ENCODE measurements around the gene TSGA10.

TSGA10 gene

DNA sequence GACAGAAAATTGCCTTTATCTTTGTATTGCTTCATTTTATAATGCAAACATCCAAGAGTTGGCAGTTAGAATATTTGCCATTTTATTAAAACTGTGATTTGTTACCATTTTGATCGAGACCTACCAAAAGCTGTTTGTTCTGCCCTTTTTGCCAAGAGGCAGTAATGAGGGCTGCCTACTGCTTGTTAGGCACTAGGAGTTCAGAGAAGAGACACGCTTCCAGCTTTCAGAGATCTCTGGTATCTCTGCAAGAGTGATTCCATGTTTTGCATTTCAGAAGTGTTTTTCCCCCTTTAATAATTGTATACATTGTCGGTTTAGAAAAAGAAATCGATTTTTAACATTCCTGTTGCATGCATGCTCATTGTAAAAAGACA lies 26.9 kb upstream of the TSGA10 start:
- H3K4me2 ChIP-seq (ENCODE audit: low read length): peak overlapping the region; percentile 87
- no peak overlapping the region for H3K27ac ChIP-seq (ENCODE audit: low read depth, low read length)
- no peak overlapping the region for H3K4ac ChIP-seq (ENCODE audit: low read depth, low read length)
- no peak overlapping the region for H2AK5ac ChIP-seq (ENCODE audit: low read length)
- peak; percentile 30 for DNase-seq
- peak overlapping the region; percentile 85 for H3K4me3 ChIP-seq (ENCODE audit: low read length)
- no peaks in the 10 kb centered on the region for H3K36me3 ChIP-seq (ENCODE audit: control insufficient read depth, insufficient read depth, low read length)
- peaks cover 28% of the 10 kb centered on the region for H3K79me2 ChIP-seq (ENCODE audit: control insufficient read depth, insufficient read depth, low read length)
- no peaks in the 10 kb centered on the region for H3K4me1 ChIP-seq (ENCODE audit: control insufficient read depth, low read depth, low read length)
- no peak overlapping the region for H2BK5ac ChIP-seq (ENCODE audit: low read length)
- H3K18ac ChIP-seq (ENCODE audit: low read length): no peak overlapping the region
- H4K5ac ChIP-seq (ENCODE audit: low read length): no peak overlapping the region
- peak overlapping the region; percentile 65 for H4K8ac ChIP-seq (ENCODE audit: low read depth, low read length)
- H2BK15ac ChIP-seq (replicated peaks; ENCODE audit: low read depth): no peak overlapping the region
- H3K56ac ChIP-seq (ENCODE audit: low read length): peak overlapping the region; percentile 91
- H3K23ac ChIP-seq (ENCODE audit: low read length): no peak overlapping the region
- WGBS (ENCODE audit: extremely low coverage, insufficient coverage, low lambda C conversion rate): no CpG with 5 or more reads among the region's 4 CpGs
- no peaks in the 10 kb centered on the region for H3K27me3 ChIP-seq (ENCODE audit: insufficient read depth, low read length, poor library complexity)
- peaks cover 9% of the 10 kb centered on the region for H3K79me1 ChIP-seq (ENCODE audit: low read length)
- no peak overlapping the region for H2BK120ac ChIP-seq (ENCODE audit: low read depth, low read length)
- H3K9ac ChIP-seq (ENCODE audit: low read length): peak overlapping the region; percentile 87

DNA sequence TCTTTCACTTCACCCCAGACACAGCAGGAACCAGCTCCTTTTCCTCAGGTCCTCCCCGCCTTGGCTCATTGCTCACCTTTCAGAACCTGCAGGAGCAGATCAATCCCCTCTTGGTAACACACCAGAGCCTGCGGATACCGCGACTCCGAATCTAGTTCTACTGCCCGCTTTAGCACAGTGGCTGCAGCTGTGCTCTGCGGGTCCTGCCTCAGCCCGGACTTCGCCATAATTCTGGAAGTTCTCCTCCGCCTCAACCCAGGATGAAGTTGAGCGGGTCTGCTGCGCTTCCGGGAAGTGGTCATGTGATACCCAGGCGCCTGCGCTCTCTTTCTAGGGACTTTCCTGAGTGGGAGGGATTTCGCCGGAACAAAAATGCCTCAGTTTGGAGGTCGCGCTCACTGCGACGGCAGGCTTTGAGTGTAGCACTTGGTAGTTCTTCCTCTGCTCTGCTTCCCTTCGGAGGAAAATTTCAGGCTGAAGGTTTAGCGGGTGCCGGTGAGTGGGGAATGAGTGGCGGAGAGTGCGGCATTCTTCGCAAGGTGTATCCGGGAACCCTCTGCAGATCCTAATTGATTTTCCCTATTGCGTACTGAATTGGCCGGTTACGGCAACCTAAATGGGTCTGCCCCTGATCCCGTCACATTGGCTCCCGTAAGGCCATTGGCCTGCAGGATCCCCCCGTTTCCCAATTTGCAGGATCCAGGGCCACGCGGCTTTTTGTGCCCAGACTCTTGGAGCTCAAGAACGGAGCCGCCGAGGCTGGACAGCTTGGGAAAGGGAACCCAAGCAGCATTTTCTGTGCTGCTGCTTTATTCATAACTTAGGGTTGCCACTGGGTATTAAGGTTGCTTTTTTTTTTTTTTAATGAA lies 26.2 kb upstream of the TSGA10 start, which contains the start of the genes MITD1 and MRPL30:
Gene MITD1 (minus strand): TSS at position 304 of the 869 bp plus-strand sequence. CDS start 77 bp downstream, at position 227.
Gene MRPL30 (plus strand): TSS at position 430 of the 869 bp plus-strand sequence. CDS start 5,020 bp downstream, outside the sequence.
- Histone ChIP-seq H3K9ac (ENCODE audit: low read length) (peak within 1 kb of the TSS; percentile 90), H3K79me2 (ENCODE audit: control insufficient read depth, insufficient read depth, low read length) (peaks cover 28% of the 10 kb centered on the region), H2BK15ac (replicated peaks; ENCODE audit: low read depth) (no peak within 1 kb of the TSS), H3K4ac (ENCODE audit: low read depth, low read length) (no peak within 1 kb of the TSS), H3K4me2 (ENCODE audit: low read length) (peak within 1 kb of the TSS; percentile 87), H3K27ac (ENCODE audit: low read depth, low read length) (peak within 1 kb of the TSS; percentile 38), H3K79me1 (ENCODE audit: low read length) (peaks cover 9% of the 10 kb centered on the region), H4K8ac (ENCODE audit: low read depth, low read length) (peak within 1 kb of the TSS; percentile 65), H2AK5ac (ENCODE audit: low read length) (no peak within 1 kb of the TSS), H3K4me3 (ENCODE audit: low read length) (peak within 1 kb of the TSS; percentile 85), H4K5ac (ENCODE audit: low read length) (no peak within 1 kb of the TSS), H3K36me3 (ENCODE audit: control insufficient read depth, insufficient read depth, low read length) (no peaks in the 10 kb centered on the region), H3K56ac (ENCODE audit: low read length) (peak within 1 kb of the TSS; percentile 93), H2BK5ac (ENCODE audit: low read length) (no peak within 1 kb of the TSS), H3K23ac (ENCODE audit: low read length) (no peak within 1 kb of the TSS), H3K4me1 (ENCODE audit: control insufficient read depth, low read depth, low read length) (no peaks in the 10 kb centered on the region), H3K18ac (ENCODE audit: low read length) (peak within 1 kb of the TSS; percentile 22), H2BK120ac (ENCODE audit: low read depth, low read length) (no peak within 1 kb of the TSS), H3K27me3 (ENCODE audit: insufficient read depth, low read length, poor library complexity) (no peaks in the 10 kb centered on the region)
- WGBS (ENCODE audit: extremely low coverage, insufficient coverage, low lambda C conversion rate): no CpG with 5 or more reads among the region's 39 CpGs
- DNase-seq: peak; percentile 98

DNA sequence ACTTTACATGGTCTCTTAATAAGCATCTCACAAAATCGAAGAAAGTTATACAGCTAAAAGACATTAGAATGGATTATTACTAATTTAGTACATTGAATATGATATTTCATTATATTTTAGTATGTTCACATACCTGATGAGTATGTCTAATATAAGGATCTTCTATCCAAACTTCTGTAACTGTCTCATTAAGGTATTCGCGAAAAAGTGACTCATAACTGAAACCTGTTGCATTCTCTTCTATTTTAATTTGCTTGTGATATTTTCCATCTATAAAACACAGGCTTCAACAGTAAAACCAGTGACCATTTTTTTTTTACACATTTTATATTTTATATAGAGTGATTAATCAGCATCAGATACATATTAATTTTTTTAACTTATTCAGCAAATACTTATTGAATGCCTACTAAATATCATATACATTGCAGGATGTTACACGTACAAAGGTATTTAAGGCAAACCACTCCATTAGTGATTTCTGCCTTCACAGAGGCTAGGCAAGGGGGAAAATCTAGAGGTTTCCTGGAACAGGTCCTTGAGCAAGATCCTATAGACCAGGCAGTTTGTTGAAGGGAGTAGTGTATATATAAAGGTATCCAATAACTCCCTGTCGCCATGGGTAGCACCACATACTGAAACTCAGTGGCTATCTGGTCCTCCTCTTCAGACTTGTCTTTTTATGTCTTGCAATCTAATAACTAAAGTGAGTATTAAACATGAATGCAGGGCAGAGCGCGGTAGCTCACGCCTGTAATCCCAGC lies 16.8 kb upstream of the TSGA10 start:
- H3K18ac ChIP-seq (ENCODE audit: low read length): no peak overlapping the region
- no peak overlapping the region for H3K56ac ChIP-seq (ENCODE audit: low read length)
- H4K8ac ChIP-seq (ENCODE audit: low read depth, low read length): no peak overlapping the region
- no peak overlapping the region for H2BK120ac ChIP-seq (ENCODE audit: low read depth, low read length)
- no peak overlapping the region for H4K5ac ChIP-seq (ENCODE audit: low read length)
- H3K27ac ChIP-seq (ENCODE audit: low read depth, low read length): no peak overlapping the region
- no peaks in the 10 kb centered on the region for H3K79me2 ChIP-seq (ENCODE audit: control insufficient read depth, insufficient read depth, low read length)
- DNase-seq: no peak
- no peak overlapping the region for H2AK5ac ChIP-seq (ENCODE audit: low read length)
- no peaks in the 10 kb centered on the region for H3K4me1 ChIP-seq (ENCODE audit: control insufficient read depth, low read depth, low read length)
- WGBS (ENCODE audit: extremely low coverage, insufficient coverage, low lambda C conversion rate): no CpG with 5 or more reads among the region's 8 CpGs
- no peak overlapping the region for H2BK15ac ChIP-seq (replicated peaks; ENCODE audit: low read depth)
- H3K79me1 ChIP-seq (ENCODE audit: low read length): no peaks in the 10 kb centered on the region
- no peak overlapping the region for H3K4me3 ChIP-seq (ENCODE audit: low read length)
- no peak overlapping the region for H3K9ac ChIP-seq (ENCODE audit: low read length)
- H2BK5ac ChIP-seq (ENCODE audit: low read length): no peak overlapping the region
- no peak overlapping the region for H3K4me2 ChIP-seq (ENCODE audit: low read length)
- H3K23ac ChIP-seq (ENCODE audit: low read length): no peak overlapping the region
- H3K36me3 ChIP-seq (ENCODE audit: control insufficient read depth, insufficient read depth, low read length): no peaks in the 10 kb centered on the region
- H3K27me3 ChIP-seq (ENCODE audit: insufficient read depth, low read length, poor library complexity): no peaks in the 10 kb centered on the region
- H3K4ac ChIP-seq (ENCODE audit: low read depth, low read length): no peak overlapping the region

DNA sequence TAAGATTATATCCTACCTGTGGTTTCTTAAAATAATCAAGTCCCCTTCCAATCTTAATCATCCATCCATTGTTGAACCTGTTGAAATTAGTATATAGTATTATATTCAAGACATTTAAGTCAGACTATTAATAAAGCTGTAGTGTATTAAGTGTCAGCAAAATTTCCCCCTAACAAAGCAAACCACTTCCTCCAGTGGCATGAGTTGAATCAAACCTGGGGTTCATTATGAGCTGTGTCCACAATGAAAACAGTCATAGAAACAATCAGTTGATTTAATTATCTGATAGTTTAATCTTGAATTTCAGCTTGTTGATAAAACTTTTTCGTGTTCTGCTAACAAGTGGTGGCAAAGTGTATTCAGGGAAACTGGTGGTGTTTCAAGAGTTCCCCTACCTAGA lies 14.8 kb upstream of the TSGA10 start:
- no peaks in the 10 kb centered on the region for H3K79me2 ChIP-seq (ENCODE audit: control insufficient read depth, insufficient read depth, low read length)
- no peaks in the 10 kb centered on the region for H3K36me3 ChIP-seq (ENCODE audit: control insufficient read depth, insufficient read depth, low read length)
- WGBS (ENCODE audit: extremely low coverage, insufficient coverage, low lambda C conversion rate): no CpG with 5 or more reads among the region's 1 CpG
- no peak overlapping the region for H3K4ac ChIP-seq (ENCODE audit: low read depth, low read length)
- no peak overlapping the region for H3K56ac ChIP-seq (ENCODE audit: low read length)
- no peak overlapping the region for H2BK15ac ChIP-seq (replicated peaks; ENCODE audit: low read depth)
- H2BK120ac ChIP-seq (ENCODE audit: low read depth, low read length): no peak overlapping the region
- H3K18ac ChIP-seq (ENCODE audit: low read length): no peak overlapping the region
- no peak overlapping the region for H2BK5ac ChIP-seq (ENCODE audit: low read length)
- H3K23ac ChIP-seq (ENCODE audit: low read length): no peak overlapping the region
- no peak overlapping the region for H2AK5ac ChIP-seq (ENCODE audit: low read length)
- no peaks in the 10 kb centered on the region for H3K4me1 ChIP-seq (ENCODE audit: control insufficient read depth, low read depth, low read length)
- H3K27me3 ChIP-seq (ENCODE audit: insufficient read depth, low read length, poor library complexity): no peaks in the 10 kb centered on the region
- H3K4me2 ChIP-seq (ENCODE audit: low read length): no peak overlapping the region
- DNase-seq: no peak
- no peak overlapping the region for H3K4me3 ChIP-seq (ENCODE audit: low read length)
- H3K9ac ChIP-seq (ENCODE audit: low read length): no peak overlapping the region
- no peak overlapping the region for H4K5ac ChIP-seq (ENCODE audit: low read length)
- H4K8ac ChIP-seq (ENCODE audit: low read depth, low read length): no peak overlapping the region
- no peaks in the 10 kb centered on the region for H3K79me1 ChIP-seq (ENCODE audit: low read length)
- no peak overlapping the region for H3K27ac ChIP-seq (ENCODE audit: low read depth, low read length)

- Histone ChIP-seq H3K4me2 (ENCODE audit: low read length) (no peak overlapping the region), H3K4ac (ENCODE audit: low read depth, low read length) (no peak overlapping the region), H3K79me1 (ENCODE audit: low read length) (no peaks in the 10 kb centered on the region), H2BK5ac (ENCODE audit: low read length) (no peak overlapping the region), H3K56ac (ENCODE audit: low read length) (no peak overlapping the region), H3K79me2 (ENCODE audit: control insufficient read depth, insufficient read depth, low read length) (no peaks in the 10 kb centered on the region), H3K27ac (ENCODE audit: low read depth, low read length) (no peak overlapping the region), H2BK15ac (replicated peaks; ENCODE audit: low read depth) (no peak overlapping the region), H2AK5ac (ENCODE audit: low read length) (no peak overlapping the region), H2BK120ac (ENCODE audit: low read depth, low read length) (no peak overlapping the region), H3K18ac (ENCODE audit: low read length) (no peak overlapping the region), H3K27me3 (ENCODE audit: insufficient read depth, low read length, poor library complexity) (no peaks in the 10 kb centered on the region), H3K4me3 (ENCODE audit: low read length) (no peak overlapping the region), H4K8ac (ENCODE audit: low read depth, low read length) (no peak overlapping the region), H3K9ac (ENCODE audit: low read length) (no peak overlapping the region), H4K5ac (ENCODE audit: low read length) (no peak overlapping the region), H3K4me1 (ENCODE audit: control insufficient read depth, low read depth, low read length) (no peaks in the 10 kb centered on the region), H3K36me3 (ENCODE audit: control insufficient read depth, insufficient read depth, low read length) (no peaks in the 10 kb centered on the region), H3K23ac (ENCODE audit: low read length) (no peak overlapping the region)
- no peak for DNase-seq
- no CpG with 5 or more reads among the region's 5 CpGs for WGBS (ENCODE audit: extremely low coverage, insufficient coverage, low lambda C conversion rate)
Measured at GRCh38 chr2:99166218-99166617, 11.5 kb upstream of the TSGA10 start.
